Left hindlimb (tissue), 1 donor: ENCODE measurements around the gene GUCD1.

Source experiments
- DNase-seq: peaks from one replicate; pipeline ENCODE4 v3.0.0-alpha.2; 2018

The GUCD1 gene

GRCh38 chr22:24501301-24502005, 53.5 kb downstream of the GUCD1 start:
- no peak for DNase-seq

- no peak for DNase-seq
Observed at GRCh38 chr22:24500277-24500820, 54.6 kb downstream of the GUCD1 start.

- DNase-seq, result no peak
Observed at GRCh38 chr22:24499706-24500276, 55.1 kb downstream of the GUCD1 start.

- no peak for DNase-seq
Observed at GRCh38 chr22:24498824-24499223, 56.1 kb downstream of the GUCD1 start.

- DNase-seq, result no peak
Observed at GRCh38 chr22:24497841-24498258, 57.1 kb downstream of the GUCD1 start.

- no peak for DNase-seq
Observed at GRCh38 chr22:24496661-24497060, 58.3 kb downstream of the GUCD1 start.

GRCh38 chr22:24496234-24496633, 58.7 kb downstream of the GUCD1 start:
- no peak for DNase-seq

- DNase-seq, result no peak
Observed at GRCh38 chr22:24495365-24495675, 59.6 kb downstream of the GUCD1 start.

GRCh38 chr22:24494528-24495364, 60.2 kb downstream of the GUCD1 start, which contains the start of gene UPB1:
UPB1 (plus strand) TSS chr22:24495332; CDS start chr22:24495404, 72 bp downstream.
- no peak for DNase-seq

- DNase-seq, result no peak
Observed at GRCh38 chr22:24494167-24494527, 60.8 kb downstream of the GUCD1 start.

GRCh38 chr22:24492391-24492790, 62.5 kb downstream of the GUCD1 start:
- no peak for DNase-seq
